Measurements from ENCODE around the gene KDM4C.

Gene KDM4C

GRCh38 chr9:7169717-7170389 is 412.1 kb downstream of the KDM4C start:
- no peak for DNase-seq
- no peaks in the 10 kb centered on the region for H3K36me3 ChIP-seq
- no peak for TF ChIP-seq CTCF (IDR thresholded peaks at IDR 0.05; ENCODE audit: low read depth, low read length)
- H3K4me1 ChIP-seq = no peaks in the 10 kb centered on the region
- no peaks in the 10 kb centered on the region for H3K9me3 ChIP-seq
- H3K27me3 ChIP-seq = no peaks in the 10 kb centered on the region
- H3K4me3 ChIP-seq (ENCODE audit: low read depth, low read length) = no peak overlapping the region

DNA sequence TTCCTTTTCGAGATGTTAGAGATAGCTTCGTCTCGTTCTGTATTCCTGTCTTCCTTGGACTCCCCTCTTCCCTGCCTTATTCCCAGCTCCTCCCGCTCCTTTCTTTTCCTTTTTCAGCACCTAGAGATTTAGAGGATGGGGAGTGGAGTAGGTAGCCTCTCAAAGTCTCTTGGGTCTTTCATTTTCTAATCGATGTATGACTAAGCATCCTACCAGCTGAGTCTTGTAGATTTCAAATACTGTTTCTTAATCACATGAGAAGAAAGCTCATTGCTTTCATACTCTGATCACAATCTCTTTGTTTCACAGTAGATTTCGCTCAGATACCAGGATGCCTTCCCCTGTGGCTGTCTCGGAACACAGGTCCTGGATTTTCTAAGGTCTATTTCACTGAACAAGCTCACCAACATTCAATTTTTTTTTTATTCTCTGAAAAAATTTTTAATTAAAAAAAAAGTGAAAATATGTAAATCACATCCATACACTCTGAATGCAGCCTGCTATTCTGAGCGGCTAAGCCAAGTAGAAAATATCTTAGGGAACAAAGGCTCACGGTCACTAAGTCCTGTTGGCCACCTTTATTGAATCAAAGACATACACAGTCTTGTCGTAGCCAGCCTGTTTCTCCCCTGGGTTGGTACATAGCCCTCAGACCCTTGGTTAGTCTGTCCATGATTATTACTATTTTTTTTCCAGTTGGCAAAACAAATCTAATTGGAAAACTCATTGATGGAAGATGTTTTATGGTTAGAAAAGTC is 413.8 kb downstream of the KDM4C start:
- Histone ChIP-seq H3K4me1 (peaks cover under 1% of the 10 kb centered on the region; the same call in 1 of the 2 replicates), H3K4me3 (ENCODE audit: low read depth, low read length) (no peak overlapping the region), H3K36me3 (no peaks in the 10 kb centered on the region), H3K27me3 (no peaks in the 10 kb centered on the region), H3K9me3 (no peaks in the 10 kb centered on the region)
- no peak for DNase-seq
- TF ChIP-seq CTCF (IDR thresholded peaks at IDR 0.05; ENCODE audit: low read depth, low read length) = no peak

GRCh38 chr9:7172154-7173115 is 414.7 kb downstream of the KDM4C start:
- Histone ChIP-seq H3K36me3 (no peaks in the 10 kb centered on the region), H3K4me1 (peaks cover 9% of the 10 kb centered on the region), H3K4me3 (ENCODE audit: low read depth, low read length) (no peak overlapping the region), H3K9me3 (no peaks in the 10 kb centered on the region), H3K27me3 (no peaks in the 10 kb centered on the region)
- TF ChIP-seq CTCF (IDR thresholded peaks at IDR 0.05; ENCODE audit: low read depth, low read length) = no peak
- no peak for DNase-seq

DNA sequence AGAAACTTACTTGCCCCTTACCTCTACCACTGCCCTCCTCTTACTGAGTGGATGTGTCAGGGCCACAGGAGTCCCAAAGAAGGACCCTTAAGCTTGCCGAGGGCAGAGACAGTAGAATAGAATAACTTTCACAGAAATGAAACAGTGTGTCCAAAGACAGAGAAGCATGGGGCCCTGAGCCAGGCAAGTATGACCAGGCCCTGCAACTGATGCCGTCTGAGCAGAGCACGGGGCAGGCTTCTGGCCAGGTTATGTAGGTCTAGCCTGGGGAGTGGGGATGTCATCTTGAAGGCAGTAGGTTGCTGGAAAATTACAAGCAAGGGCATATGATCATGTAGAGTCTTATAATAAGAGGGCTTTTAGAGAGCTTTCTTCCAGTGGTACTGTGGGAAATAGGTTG is 415.4 kb downstream of the KDM4C start:
- no peaks in the 10 kb centered on the region for H3K27me3 ChIP-seq
- no peak overlapping the region for H3K4me3 ChIP-seq (ENCODE audit: low read depth, low read length)
- DNase-seq = no peak
- H3K4me1 ChIP-seq = peaks cover 13% of the 10 kb centered on the region
- no peaks in the 10 kb centered on the region for H3K36me3 ChIP-seq
- no peak for TF ChIP-seq CTCF (IDR thresholded peaks at IDR 0.05; ENCODE audit: low read depth, low read length)
- no peaks in the 10 kb centered on the region for H3K9me3 ChIP-seq

DNA sequence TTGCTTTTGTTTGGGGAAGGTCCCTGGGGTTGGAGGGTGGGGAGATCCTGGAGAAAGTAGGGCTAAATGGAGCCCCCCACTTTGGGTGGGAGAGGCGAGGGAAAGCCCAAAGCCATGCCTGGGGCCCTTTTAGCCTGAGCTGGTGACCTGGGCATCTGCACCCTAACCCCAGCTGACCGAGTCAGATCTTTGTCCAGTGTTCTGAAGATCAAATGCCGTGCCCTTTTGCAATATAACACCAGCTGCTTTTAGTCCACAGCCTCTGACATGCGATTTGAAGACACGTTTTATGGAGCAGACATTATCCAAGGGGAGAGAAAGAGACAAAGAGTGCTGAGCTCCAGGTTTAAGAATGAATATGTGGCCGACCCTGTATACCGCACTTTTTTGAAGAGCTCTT is 416.5 kb downstream of the KDM4C start:
- no peak for TF ChIP-seq CTCF (IDR thresholded peaks at IDR 0.05; ENCODE audit: low read depth, low read length)
- Histone ChIP-seq H3K9me3 (no peaks in the 10 kb centered on the region), H3K36me3 (no peaks in the 10 kb centered on the region), H3K27me3 (no peaks in the 10 kb centered on the region), H3K4me3 (ENCODE audit: low read depth, low read length) (no peak overlapping the region), H3K4me1 (peaks cover 13% of the 10 kb centered on the region)
- no peak for DNase-seq

Data from BE2C (cell line).